ENCODE data around the gene AKAP13. TPM values are rescaled to one million over a fixed set of nuclear protein-coding genes. Genes with fewer than 3 reads are reported as not detected.

The AKAP13 gene
- total and polyA plus RNA-seq, 3 donors from 2014 or later = 79.5 to 207 (median 187) TPM

DNA sequence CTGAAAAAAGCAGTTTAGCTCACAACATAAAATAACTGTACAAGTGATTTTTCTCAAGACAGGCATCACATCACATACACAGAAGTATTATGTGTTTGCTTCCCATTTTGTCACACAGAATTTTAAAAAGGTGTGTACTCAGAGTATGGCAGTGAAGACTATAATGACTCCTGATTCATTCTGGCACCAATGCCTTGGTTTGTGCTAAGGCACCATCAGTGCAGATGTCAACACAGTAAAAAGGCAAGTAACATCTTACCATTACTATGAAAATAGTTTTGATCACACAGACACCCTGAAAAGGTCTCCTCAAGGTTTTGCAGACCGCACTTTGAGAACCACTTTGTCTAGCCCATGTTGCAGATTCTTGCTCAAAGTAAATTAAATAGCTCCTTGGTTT is 222.8 kb downstream of the AKAP13 start:
- Histone ChIP-seq H3K4me1 (peaks cover 14% of the 10 kb centered on the region), H3K4me3 (no peak overlapping the region), H3K27ac (no peak overlapping the region), H3K9me3 (no peaks in the 10 kb centered on the region), H3K36me3 (ENCODE audit: low read depth, missing control alignments) (no peaks in the 10 kb centered on the region), H3K27me3 (no peaks in the 10 kb centered on the region)
- 94 to 100% methylated on average over 1 of the region's 1 CpG for WGBS, 2 donors
- no peak for DNase-seq
- intact Hi-C loops (cut with DNase I; ENCODE audit: low total_unique reads) = no loop called here
- TF ChIP-seq POLR2A (IDR thresholded peaks at IDR 0.05) = no peak
- TF ChIP-seq, protein P1, sequence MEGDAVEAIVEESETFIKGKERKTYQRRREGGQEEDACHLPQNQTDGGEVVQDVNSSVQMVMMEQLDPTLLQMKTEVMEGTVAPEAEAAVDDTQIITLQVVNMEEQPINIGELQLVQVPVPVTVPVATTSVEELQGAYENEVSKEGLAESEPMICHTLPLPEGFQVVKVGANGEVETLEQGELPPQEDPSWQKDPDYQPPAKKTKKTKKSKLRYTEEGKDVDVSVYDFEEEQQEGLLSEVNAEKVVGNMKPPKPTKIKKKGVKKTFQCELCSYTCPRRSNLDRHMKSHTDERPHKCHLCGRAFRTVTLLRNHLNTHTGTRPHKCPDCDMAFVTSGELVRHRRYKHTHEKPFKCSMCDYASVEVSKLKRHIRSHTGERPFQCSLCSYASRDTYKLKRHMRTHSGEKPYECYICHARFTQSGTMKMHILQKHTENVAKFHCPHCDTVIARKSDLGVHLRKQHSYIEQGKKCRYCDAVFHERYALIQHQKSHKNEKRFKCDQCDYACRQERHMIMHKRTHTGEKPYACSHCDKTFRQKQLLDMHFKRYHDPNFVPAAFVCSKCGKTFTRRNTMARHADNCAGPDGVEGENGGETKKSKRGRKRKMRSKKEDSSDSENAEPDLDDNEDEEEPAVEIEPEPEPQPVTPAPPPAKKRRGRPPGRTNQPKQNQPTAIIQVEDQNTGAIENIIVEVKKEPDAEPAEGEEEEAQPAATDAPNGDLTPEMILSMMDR (IDR thresholded peaks at IDR 0.05) = no peak

DNA sequence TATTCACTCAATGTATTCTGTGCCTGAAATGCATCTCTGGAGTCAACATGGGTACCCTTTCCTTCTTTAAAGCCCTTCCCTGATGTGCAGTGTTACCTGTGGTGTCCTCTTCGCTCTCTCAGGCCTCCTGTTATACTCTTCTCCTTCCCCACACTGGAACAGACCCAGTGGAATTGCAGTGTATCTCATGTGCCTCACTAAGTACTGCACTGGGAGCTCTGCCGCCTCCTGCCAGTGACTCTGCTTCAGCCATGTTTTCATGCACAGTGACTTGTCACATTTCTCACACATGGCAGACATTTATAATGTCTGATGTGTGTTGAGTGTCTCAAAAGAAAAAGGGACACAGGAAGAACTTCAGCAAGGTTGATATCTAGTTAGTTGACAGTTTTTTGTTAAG is 223.3 kb downstream of the AKAP13 start:
- TF ChIP-seq, protein P1 (IDR thresholded peaks at IDR 0.05) = no peak
- no peak for TF ChIP-seq POLR2A (IDR thresholded peaks at IDR 0.05)
- intact Hi-C loops (cut with DNase I; ENCODE audit: low total_unique reads) = no loop called here

DNA sequence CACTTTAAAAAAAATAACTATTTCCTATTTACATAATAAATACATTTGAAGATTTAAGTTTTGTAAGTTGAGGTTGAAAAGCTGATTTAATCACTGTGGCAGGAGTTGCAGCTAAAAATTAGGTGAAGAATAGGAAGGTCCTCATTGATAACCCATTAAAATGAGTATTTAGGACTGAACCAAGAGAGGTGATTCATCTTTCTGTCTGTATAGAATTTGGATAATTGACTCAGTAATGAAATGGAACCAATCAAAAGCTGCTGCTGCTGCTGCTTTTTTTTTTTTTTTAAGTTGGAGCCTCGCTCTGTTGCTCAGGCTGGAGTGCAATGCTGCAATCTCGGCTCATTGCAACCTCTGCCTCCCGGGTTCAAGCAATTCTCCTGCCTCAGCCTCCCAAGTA is 223.8 kb downstream of the AKAP13 start:
- intact Hi-C loops (cut with DNase I; ENCODE audit: low total_unique reads) = no loop called here
- Histone ChIP-seq H3K27me3 (no peaks in the 10 kb centered on the region), H3K4me3 (no peak overlapping the region), H3K9me3 (no peaks in the 10 kb centered on the region), H3K4me1 (peaks cover 19% of the 10 kb centered on the region), H3K36me3 (ENCODE audit: low read depth, missing control alignments) (no peaks in the 10 kb centered on the region), H3K27ac (no peak overlapping the region)
- DNase-seq = no peak
- 91 to 94% methylated on average over 3 of the region's 3 CpGs for WGBS, 2 donors
- TF ChIP-seq, protein P1 (IDR thresholded peaks at IDR 0.05) = no peak
- TF ChIP-seq POLR2A (IDR thresholded peaks at IDR 0.05) = no peak

More for the DNA sequence above, 223.3 kb downstream of the AKAP13 start:
- Histone ChIP-seq H3K4me1 (peaks cover 19% of the 10 kb centered on the region), H3K36me3 (ENCODE audit: low read depth, missing control alignments) (no peaks in the 10 kb centered on the region), H3K9me3 (no peaks in the 10 kb centered on the region), H3K4me3 (no peak overlapping the region), H3K27ac (no peak overlapping the region), H3K27me3 (no peaks in the 10 kb centered on the region)
- DNase-seq = no peak
- WGBS, 2 donors = 90 to 92% methylated on average over 2 of the region's 2 CpGs

DNA sequence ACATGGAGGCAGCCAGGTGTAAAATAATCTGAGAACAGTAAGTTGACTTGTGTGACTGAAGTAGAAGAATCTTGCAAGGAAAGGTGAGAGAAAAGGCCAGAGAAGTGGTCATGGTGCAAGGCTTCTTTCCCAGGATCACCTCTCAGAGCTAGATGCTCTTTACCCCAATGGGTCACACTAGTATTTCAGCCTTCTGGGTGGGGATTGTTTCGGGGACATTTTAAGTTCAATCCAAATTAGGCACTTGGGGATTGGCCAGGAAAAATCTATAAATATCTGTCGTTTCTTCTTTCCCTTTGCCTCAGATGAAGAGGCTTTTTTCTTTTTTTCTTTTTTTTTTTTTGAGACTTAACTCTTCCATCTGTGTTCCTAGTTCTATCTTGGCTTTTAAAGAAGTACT is 226.3 kb downstream of the AKAP13 start:
- H3K27ac ChIP-seq = peak overlapping the region in 1 of 2 donors; percentile 74
- no peak overlapping the region for H3K4me3 ChIP-seq
- H3K9me3 ChIP-seq = no peaks in the 10 kb centered on the region
- WGBS, 2 donors = 34 to 40% methylated on average over 2 of the region's 2 CpGs
- peaks cover 19% of the 10 kb centered on the region for H3K4me1 ChIP-seq
- TF ChIP-seq, protein P1 (IDR thresholded peaks at IDR 0.05) = no peak
- no peak for TF ChIP-seq POLR2A (IDR thresholded peaks at IDR 0.05)
- no peaks in the 10 kb centered on the region for H3K36me3 ChIP-seq (ENCODE audit: low read depth, missing control alignments)
- no peak for DNase-seq
- no peaks in the 10 kb centered on the region for H3K27me3 ChIP-seq
- intact Hi-C loops (cut with DNase I; ENCODE audit: low total_unique reads) = no loop called here

DNA sequence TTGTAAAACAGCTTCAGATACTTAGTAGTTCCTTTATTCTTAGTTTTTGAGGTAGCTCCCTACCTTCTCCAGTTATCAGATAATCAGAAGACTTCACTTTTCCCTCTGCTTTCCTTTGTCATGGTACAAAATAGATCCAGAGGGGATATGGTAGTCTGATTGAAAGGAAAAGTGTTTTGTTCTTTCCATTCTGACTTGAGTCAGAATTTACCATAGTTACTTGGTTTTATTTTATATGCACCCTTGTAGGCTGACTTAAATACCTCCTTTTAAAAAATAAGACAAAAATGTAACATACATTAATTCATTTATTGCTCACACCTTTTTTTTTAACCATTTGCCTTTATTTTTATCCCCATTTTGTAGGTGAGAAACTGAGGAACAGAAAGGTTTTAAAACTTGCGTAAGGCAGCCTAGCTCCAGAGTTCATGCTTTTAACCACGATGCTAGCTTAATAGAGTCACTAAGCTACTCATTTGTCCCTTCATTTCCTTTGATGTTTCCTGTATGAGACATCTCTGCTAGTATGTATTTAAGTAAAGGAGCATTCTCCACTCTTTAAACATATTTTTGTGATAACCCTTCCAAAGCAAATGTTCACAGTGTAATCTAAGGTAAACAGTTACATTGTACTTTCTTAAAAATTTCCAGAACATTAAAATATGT is 226.9 kb downstream of the AKAP13 start:
- Histone ChIP-seq H3K9me3 (no peaks in the 10 kb centered on the region), H3K27ac (peak overlapping the region in 1 of 2 donors; percentile 74), H3K4me3 (no peak overlapping the region), H3K36me3 (ENCODE audit: low read depth, missing control alignments) (no peaks in the 10 kb centered on the region), H3K27me3 (no peaks in the 10 kb centered on the region), H3K4me1 (peaks cover 19% of the 10 kb centered on the region)
- WGBS, 2 donors = 21 to 38% methylated on average over 2 of the region's 2 CpGs
- no peak for DNase-seq
- intact Hi-C loops (cut with DNase I; ENCODE audit: low total_unique reads) = no loop called here
- no peak for TF ChIP-seq POLR2A (IDR thresholded peaks at IDR 0.05)
- TF ChIP-seq, protein P1 (IDR thresholded peaks at IDR 0.05) = no peak

All from testis (tissue), 3 donors.